DND-41 (cell line): ENCODE measurements around the gene FAM9B.

Experiments
- ATAC-seq: fragments of 200-7000 bp; cut with Tn5 transposase; 3 replicates; pipeline ENCODE4 v1.9.1; 2021; ENCODE audit warnings: low read depth; ENCODE audit not compliant: insufficient read depth
- DNase-seq: peaks from one replicate; pipeline ENCODE4 v3.0.0-alpha.2; 2020
- H2AFZ ChIP-seq: 2 replicates; pipeline ENCODE4 v1.6.0; 2012; ENCODE audit warnings: low read depth, low read length
- H3K27ac ChIP-seq: 2 replicates; pipeline ENCODE4 v1.5.1; 2012; ENCODE audit warnings: low read length, inconsistent platforms
- H3K27me3 ChIP-seq: fragments of 200-600 bp; sonication (generic); 2 replicates; pipeline ENCODE4 v1.6.0; 2012; ENCODE audit warnings: low read length, mild to moderate bottlenecking, inconsistent platforms; ENCODE audit not compliant: insufficient read depth, poor library complexity
- H3K36me3 ChIP-seq: 2 replicates; pipeline ENCODE4 v1.5.1; 2012; ENCODE audit warnings: low read length, inconsistent platforms; ENCODE audit not compliant: insufficient read depth
- H3K4me1 ChIP-seq: 2 replicates; pipeline ENCODE4 v1.5.1; 2012; ENCODE audit warnings: mild to moderate bottlenecking, low read length; ENCODE audit not compliant: insufficient read depth
- H3K4me2 ChIP-seq: 2 replicates; pipeline ENCODE4 v1.6.0; 2012; ENCODE audit warnings: mild to moderate bottlenecking, moderate library complexity, low read length, inconsistent platforms; ENCODE audit not compliant: insufficient read depth
- H3K4me3 ChIP-seq, 2 experiments: fragments of 200-600 bp in 1 of 2; shearing (Covaris generic) in 1 of 2; 2 replicates each; pipeline ENCODE4 v1.5.1; 2012 to 2016; ENCODE audit warnings: inconsistent platforms in 2 of 2, low read length in 2 of 2, mild to moderate bottlenecking in 2 of 2, low read depth in 1 of 2, moderate library complexity in 1 of 2
- H3K79me2 ChIP-seq: 2 replicates; pipeline ENCODE4 v1.6.0; 2012; ENCODE audit warnings: low read length, inconsistent platforms; ENCODE audit not compliant: insufficient read depth
- H3K9ac ChIP-seq: 2 replicates; pipeline ENCODE4 v1.6.0; 2012; ENCODE audit warnings: low read depth, mild to moderate bottlenecking, inconsistent platforms, low read length, moderate library complexity
- H3K9me3 ChIP-seq: 2 replicates; pipeline ENCODE4 v1.5.1; 2012; ENCODE audit warnings: low read length, moderate library complexity, mild to moderate bottlenecking, inconsistent platforms; ENCODE audit not compliant: insufficient read depth, severe bottlenecking
- H4K20me1 ChIP-seq: 2 replicates; pipeline ENCODE4 v1.6.0; 2012; ENCODE audit warnings: low read length; ENCODE audit not compliant: insufficient read depth
- EZH2 ChIP-seq: IDR thresholded peaks from 3 replicates; pipeline ENCODE4 v1.6.1; 2012; ENCODE audit warnings: borderline replicate concordance, low read depth, mild to moderate bottlenecking, moderate library complexity, low read length, inconsistent platforms; ENCODE audit not compliant: severe bottlenecking
- TF ChIP-seq, protein P1 (sequence below): IDR thresholded peaks from 2 replicates; pipeline ENCODE4 v1.5.1; 2012; ENCODE audit warnings: borderline replicate concordance, low read length, moderate library complexity, mild to moderate bottlenecking; ENCODE audit not compliant: poor library complexity, severe bottlenecking; ENCODE audit errors: extremely low read depth

The FAM9B gene

DNA sequence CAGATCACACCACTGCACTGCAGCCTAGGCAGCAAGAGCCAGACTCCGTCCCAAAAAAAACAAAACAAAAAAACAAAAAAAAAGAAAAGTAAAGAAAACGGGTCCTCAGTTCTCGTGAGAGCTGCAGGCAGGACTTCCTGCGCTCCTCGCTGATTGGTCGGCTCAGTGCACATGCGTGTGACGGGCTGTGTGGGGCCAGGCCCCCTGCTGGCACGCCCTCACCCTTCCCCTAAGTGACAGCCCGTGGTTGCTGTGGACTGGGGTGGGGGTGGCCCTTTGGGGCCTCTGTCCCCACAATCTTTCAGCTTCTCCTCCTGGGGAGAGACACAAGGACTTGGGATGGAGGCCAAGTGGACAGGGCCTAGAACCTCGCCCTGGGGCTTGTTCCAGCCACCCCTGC lies at the start of gene FAM9B:
Gene FAM9B, minus strand, starts transcription at position 139 of the 400 bp plus-strand sequence. CDS start 1,141 bp downstream, outside the sequence.
- TF ChIP-seq EZH2, result no peak
- TF ChIP-seq, protein P1, sequence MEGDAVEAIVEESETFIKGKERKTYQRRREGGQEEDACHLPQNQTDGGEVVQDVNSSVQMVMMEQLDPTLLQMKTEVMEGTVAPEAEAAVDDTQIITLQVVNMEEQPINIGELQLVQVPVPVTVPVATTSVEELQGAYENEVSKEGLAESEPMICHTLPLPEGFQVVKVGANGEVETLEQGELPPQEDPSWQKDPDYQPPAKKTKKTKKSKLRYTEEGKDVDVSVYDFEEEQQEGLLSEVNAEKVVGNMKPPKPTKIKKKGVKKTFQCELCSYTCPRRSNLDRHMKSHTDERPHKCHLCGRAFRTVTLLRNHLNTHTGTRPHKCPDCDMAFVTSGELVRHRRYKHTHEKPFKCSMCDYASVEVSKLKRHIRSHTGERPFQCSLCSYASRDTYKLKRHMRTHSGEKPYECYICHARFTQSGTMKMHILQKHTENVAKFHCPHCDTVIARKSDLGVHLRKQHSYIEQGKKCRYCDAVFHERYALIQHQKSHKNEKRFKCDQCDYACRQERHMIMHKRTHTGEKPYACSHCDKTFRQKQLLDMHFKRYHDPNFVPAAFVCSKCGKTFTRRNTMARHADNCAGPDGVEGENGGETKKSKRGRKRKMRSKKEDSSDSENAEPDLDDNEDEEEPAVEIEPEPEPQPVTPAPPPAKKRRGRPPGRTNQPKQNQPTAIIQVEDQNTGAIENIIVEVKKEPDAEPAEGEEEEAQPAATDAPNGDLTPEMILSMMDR, result no peak
- H3K4me1 ChIP-seq, result no peaks in the 10 kb centered on the region
- no peaks in the 10 kb centered on the region for H3K79me2 ChIP-seq
- no peak within 1 kb of the TSS for H3K4me2 ChIP-seq
- H3K27me3 ChIP-seq, result no peaks in the 10 kb centered on the region
- H3K4me3 ChIP-seq, result no peak within 1 kb of the TSS
- no peaks in the 10 kb centered on the region for H3K36me3 ChIP-seq
- H2AFZ ChIP-seq, result no peak within 1 kb of the TSS
- ATAC-seq, result no peak
- no peak within 1 kb of the TSS for H3K27ac ChIP-seq
- no peak within 1 kb of the TSS for H3K9ac ChIP-seq
- no peak for DNase-seq
- no peaks in the 10 kb centered on the region for H4K20me1 ChIP-seq
- H3K9me3 ChIP-seq, result no peaks in the 10 kb centered on the region

- no peak for TF ChIP-seq EZH2
- TF ChIP-seq, protein P1, result no peak
- no peak overlapping the region for H2AFZ ChIP-seq
- no peak overlapping the region for H3K9ac ChIP-seq
- H3K4me2 ChIP-seq, result no peak overlapping the region
- H3K4me1 ChIP-seq, result no peaks in the 10 kb centered on the region
- no peaks in the 10 kb centered on the region for H3K36me3 ChIP-seq
- H3K9me3 ChIP-seq, result no peaks in the 10 kb centered on the region
- DNase-seq (no peak), ATAC-seq (no peak)
- H4K20me1 ChIP-seq, result no peaks in the 10 kb centered on the region
- no peak overlapping the region for H3K4me3 ChIP-seq
- H3K79me2 ChIP-seq, result no peaks in the 10 kb centered on the region
- H3K27me3 ChIP-seq, result no peaks in the 10 kb centered on the region
- no peak overlapping the region for H3K27ac ChIP-seq
These were observed 47.3 kb upstream of the FAM9B start for GRCh38 chrX:9081271-9081670.

DNA sequence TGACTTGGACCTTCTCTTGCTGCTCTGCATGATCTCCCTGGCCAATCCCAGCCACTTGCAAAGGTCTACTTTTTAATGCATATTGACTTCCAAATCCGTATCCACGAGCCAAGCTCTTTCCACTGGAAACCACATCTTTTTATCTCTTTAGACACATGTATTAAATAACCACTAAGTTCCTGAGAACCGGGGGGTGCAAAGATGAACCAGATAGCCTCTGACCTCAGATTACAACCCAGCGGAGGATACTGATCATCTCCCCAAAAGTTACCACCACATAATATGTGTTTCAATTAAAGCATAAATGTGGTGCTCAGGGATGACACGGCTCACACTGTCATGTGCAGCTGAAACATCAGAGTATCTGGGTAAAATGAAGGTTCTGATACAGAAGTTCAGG lies 40.4 kb upstream of the FAM9B start:
- H3K27ac ChIP-seq, result no peak overlapping the region
- ATAC-seq, result no peak

More for the DNA sequence above, 40.4 kb upstream of the FAM9B start:
- DNase-seq, result no peak
- Histone ChIP-seq H3K9ac (no peak overlapping the region), H3K27me3 (no peaks in the 10 kb centered on the region), H3K79me2 (no peaks in the 10 kb centered on the region), H2AFZ (no peak overlapping the region), H3K4me3 (no peak overlapping the region), H3K4me2 (no peak overlapping the region), H3K36me3 (no peaks in the 10 kb centered on the region), H3K9me3 (no peaks in the 10 kb centered on the region), H3K4me1 (no peaks in the 10 kb centered on the region), H4K20me1 (no peaks in the 10 kb centered on the region)
- TF ChIP-seq, protein P1, result no peak
- TF ChIP-seq EZH2, result no peak
